A549 (cell line): ENCODE data around the gene EFNA3.

Experiments
- CEBPB ChIP-seq, 2 experiments: fragments of >200 bp in 1 of 2; sonication (Bioruptor Twin) in 1 of 2; formaldehyde crosslinking in 1 of 2; IDR thresholded peaks; 2 replicates each; pipeline ENCODE4 v1.6.1; 2012 to 2016
- ESRRA ChIP-seq: fragments of 150-350 bp; IDR thresholded peaks from 2 replicates; pipeline ENCODE4 v1.6.1; 2014; ENCODE audit warnings: mild to moderate bottlenecking, low read length, borderline replicate concordance
- MYC ChIP-seq: IDR thresholded peaks from 2 replicates; pipeline ENCODE4 v1.6.1; 2012; ENCODE audit warnings: mild to moderate bottlenecking, inconsistent platforms, low read length, improper control_type of control experiment, borderline replicate concordance
- POLR2A ChIP-seq: IDR thresholded peaks from 2 replicates; pipeline ENCODE4 v1.6.1; 2012; ENCODE audit warnings: mild to moderate bottlenecking, low read length
- RAD21 ChIP-seq, 2 experiments: fragments of >200 bp in 1 of 2; sonication (Bioruptor Twin) in 1 of 2; formaldehyde crosslinking in 1 of 2; IDR thresholded peaks in 1 of 2; conservative IDR thresholded peaks in 1 of 2; 2 replicates in 1 of 2; 3 replicates in 1 of 2; pipeline ENCODE4 v1.6.1; 2012 to 2018; ENCODE audit warnings: inconsistent platforms in 1 of 2
- ZNF302 ChIP-seq: fragments of 250-450 bp; sonication (Bioruptor Pico); IDR thresholded peaks from 2 replicates; pipeline ENCODE4 v1.9.0; 2021; ENCODE audit warnings: inconsistent platforms, mild to moderate bottlenecking, moderate library complexity
- TF ChIP-seq, protein P1 (sequence below): fragments of >200 bp; sonication (Bioruptor Twin); formaldehyde crosslinking; IDR thresholded peaks from 3 replicates; pipeline ENCODE4 v1.5.1; 2016
- TF ChIP-seq, protein P2 (sequence below): fragments of 450-650 bp; IDR thresholded peaks from 2 replicates; pipeline ENCODE4 v1.6.1; 2014; ENCODE audit warnings: antibody characterized with exemption
- TF ChIP-seq, protein P3 (sequence below): fragments of 150-350 bp; IDR thresholded peaks from 2 replicates; pipeline ENCODE4 v1.6.1; 2014; ENCODE audit warnings: low read depth, mild to moderate bottlenecking, low read length

DNA sequence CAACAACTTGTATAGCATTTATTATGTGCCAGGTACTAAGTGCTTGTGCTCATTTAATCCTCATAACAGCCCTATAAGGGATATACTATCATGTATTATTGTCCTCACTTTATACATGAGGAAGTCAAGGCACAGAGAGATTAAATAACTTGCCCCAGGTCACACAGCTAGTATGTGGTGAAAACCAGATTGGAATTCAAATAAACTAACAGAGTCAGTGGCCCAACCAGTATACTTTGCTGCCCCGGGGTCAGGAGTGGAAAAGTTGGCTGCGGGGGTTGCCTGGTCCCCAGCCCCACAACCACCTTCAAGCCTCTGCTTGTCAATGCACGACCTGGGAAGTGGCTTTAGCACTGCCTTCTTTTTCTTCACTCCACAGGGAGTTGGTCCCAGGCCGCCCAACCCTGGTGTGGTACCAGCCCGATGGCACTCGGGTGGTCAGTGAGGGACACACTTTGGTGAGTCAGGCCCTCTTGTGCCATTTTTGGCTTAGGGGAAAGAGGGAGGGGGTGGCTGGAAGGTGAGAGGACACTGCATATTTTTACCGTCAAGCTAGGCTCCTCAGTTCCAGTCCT lies 25.0 kb upstream of the EFNA3 start:
- no peak for TF ChIP-seq CEBPB (IDR thresholded peaks at IDR 0.05)
- TF ChIP-seq, protein P1, sequence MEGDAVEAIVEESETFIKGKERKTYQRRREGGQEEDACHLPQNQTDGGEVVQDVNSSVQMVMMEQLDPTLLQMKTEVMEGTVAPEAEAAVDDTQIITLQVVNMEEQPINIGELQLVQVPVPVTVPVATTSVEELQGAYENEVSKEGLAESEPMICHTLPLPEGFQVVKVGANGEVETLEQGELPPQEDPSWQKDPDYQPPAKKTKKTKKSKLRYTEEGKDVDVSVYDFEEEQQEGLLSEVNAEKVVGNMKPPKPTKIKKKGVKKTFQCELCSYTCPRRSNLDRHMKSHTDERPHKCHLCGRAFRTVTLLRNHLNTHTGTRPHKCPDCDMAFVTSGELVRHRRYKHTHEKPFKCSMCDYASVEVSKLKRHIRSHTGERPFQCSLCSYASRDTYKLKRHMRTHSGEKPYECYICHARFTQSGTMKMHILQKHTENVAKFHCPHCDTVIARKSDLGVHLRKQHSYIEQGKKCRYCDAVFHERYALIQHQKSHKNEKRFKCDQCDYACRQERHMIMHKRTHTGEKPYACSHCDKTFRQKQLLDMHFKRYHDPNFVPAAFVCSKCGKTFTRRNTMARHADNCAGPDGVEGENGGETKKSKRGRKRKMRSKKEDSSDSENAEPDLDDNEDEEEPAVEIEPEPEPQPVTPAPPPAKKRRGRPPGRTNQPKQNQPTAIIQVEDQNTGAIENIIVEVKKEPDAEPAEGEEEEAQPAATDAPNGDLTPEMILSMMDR: no peak
- TF ChIP-seq ESRRA: no peak
- no peak for TF ChIP-seq RAD21 (conservative IDR thresholded peaks at IDR 0.05 in 1 of 2, IDR thresholded peaks at IDR 0.05 in 1 of 2)
- TF ChIP-seq, protein P2, sequence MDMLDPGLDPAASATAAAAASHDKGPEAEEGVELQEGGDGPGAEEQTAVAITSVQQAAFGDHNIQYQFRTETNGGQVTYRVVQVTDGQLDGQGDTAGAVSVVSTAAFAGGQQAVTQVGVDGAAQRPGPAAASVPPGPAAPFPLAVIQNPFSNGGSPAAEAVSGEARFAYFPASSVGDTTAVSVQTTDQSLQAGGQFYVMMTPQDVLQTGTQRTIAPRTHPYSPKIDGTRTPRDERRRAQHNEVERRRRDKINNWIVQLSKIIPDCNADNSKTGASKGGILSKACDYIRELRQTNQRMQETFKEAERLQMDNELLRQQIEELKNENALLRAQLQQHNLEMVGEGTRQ: no peak
- TF ChIP-seq, protein P3, sequence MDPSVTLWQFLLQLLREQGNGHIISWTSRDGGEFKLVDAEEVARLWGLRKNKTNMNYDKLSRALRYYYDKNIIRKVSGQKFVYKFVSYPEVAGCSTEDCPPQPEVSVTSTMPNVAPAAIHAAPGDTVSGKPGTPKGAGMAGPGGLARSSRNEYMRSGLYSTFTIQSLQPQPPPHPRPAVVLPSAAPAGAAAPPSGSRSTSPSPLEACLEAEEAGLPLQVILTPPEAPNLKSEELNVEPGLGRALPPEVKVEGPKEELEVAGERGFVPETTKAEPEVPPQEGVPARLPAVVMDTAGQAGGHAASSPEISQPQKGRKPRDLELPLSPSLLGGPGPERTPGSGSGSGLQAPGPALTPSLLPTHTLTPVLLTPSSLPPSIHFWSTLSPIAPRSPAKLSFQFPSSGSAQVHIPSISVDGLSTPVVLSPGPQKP: no peak
- no peak for TF ChIP-seq POLR2A
- TF ChIP-seq MYC: no peak
- TF ChIP-seq ZNF302 (CRISPR knock-in tag): no peak
